Neural progenitor cell (in vitro differentiated cells): ENCODE measurements around the gene EZR. TPM values are rescaled to one million over a fixed set of nuclear protein-coding genes. Genes with fewer than 3 reads are reported as not detected.

Source experiments
- DNase-seq: peaks from one replicate; pipeline ENCODE4 v3.0.0-alpha.2; 2016; ENCODE audit warnings: low spot score
- H2AFZ ChIP-seq: fragments of 200-600 bp; sonication (generic); replicated peaks from 2 replicates; pipeline ENCODE4 v1.6.1; 2016; ENCODE audit warnings: antibody characterized with exemption
- H3F3A ChIP-seq: fragments of 200-600 bp; sonication (generic); 2 replicates; pipeline ENCODE4 v1.6.1; 2016; ENCODE audit warnings: antibody characterized with exemption, low read depth
- H3K27ac ChIP-seq: fragments of 200-600 bp; sonication (generic); 2 replicates; pipeline ENCODE4 v1.5.1; 2016; ENCODE audit warnings: mild to moderate bottlenecking
- H3K27me3 ChIP-seq: fragments of 200-600 bp; sonication (generic); 2 replicates; pipeline ENCODE4 v1.6.1; 2016; ENCODE audit warnings: mild to moderate bottlenecking, moderate library complexity
- H3K36me3 ChIP-seq: fragments of 200-600 bp; sonication (generic); 2 replicates; pipeline ENCODE4 v1.5.1; 2016
- H3K4me1 ChIP-seq: fragments of 200-600 bp; sonication (generic); 2 replicates; pipeline ENCODE4 v1.6.1; 2016; ENCODE audit warnings: mixed run types
- H3K4me2 ChIP-seq: fragments of 200-600 bp; sonication (generic); 2 replicates; pipeline ENCODE4 v1.6.1; 2016
- H3K4me3 ChIP-seq: fragments of 200-600 bp; sonication (generic); 2 replicates; pipeline ENCODE4 v1.5.1; 2016
- H3K79me2 ChIP-seq: fragments of 200-600 bp; sonication (generic); 2 replicates; pipeline ENCODE4 v1.6.1; 2016; ENCODE audit warnings: low read depth
- H3K9ac ChIP-seq: fragments of 200-600 bp; sonication (generic); 2 replicates; pipeline ENCODE4 v1.6.1; 2016
- H3K9me3 ChIP-seq: fragments of 200-600 bp; sonication (generic); 2 replicates; pipeline ENCODE4 v1.5.1; 2016; ENCODE audit warnings: low read depth
- H4K20me1 ChIP-seq: fragments of 200-600 bp; sonication (generic); 2 replicates; pipeline ENCODE4 v1.6.1; 2016; ENCODE audit warnings: low read depth
- H3K27ac Mint-ChIP-seq: 3 replicates; pipeline ENCODE4 v1.8.0; 2021; ENCODE audit warnings: mixed read lengths
- H3K27me3 Mint-ChIP-seq: 2 replicates; pipeline ENCODE4 v1.8.0; 2022; ENCODE audit warnings: low read depth, mild to moderate bottlenecking, inconsistent platforms, moderate library complexity, mixed read lengths; ENCODE audit not compliant: insufficient read depth
- H3K36me3 Mint-ChIP-seq: 3 replicates; pipeline ENCODE4 v1.8.0; 2021; ENCODE audit warnings: mixed read lengths
- H3K4me1 Mint-ChIP-seq: 3 replicates; pipeline ENCODE4 v1.8.0; 2021; ENCODE audit warnings: mixed read lengths
- H3K4me3 Mint-ChIP-seq: 3 replicates; pipeline ENCODE4 v1.8.0; 2021; ENCODE audit warnings: mild to moderate bottlenecking, moderate library complexity, mixed read lengths
- H3K9me3 Mint-ChIP-seq: 3 replicates; pipeline ENCODE4 v1.8.0; 2020; ENCODE audit warnings: mixed read lengths
- CTCF ChIP-seq: fragments of 200-600 bp; sonication (generic); IDR thresholded peaks from 2 replicates; pipeline ENCODE4 v1.5.1; 2017; ENCODE audit warnings: antibody characterized with exemption, mild to moderate bottlenecking
- EZH2 ChIP-seq: fragments of 200-600 bp; sonication (generic); IDR thresholded peaks from 2 replicates; pipeline ENCODE4 v1.6.1; 2017; ENCODE audit warnings: antibody characterized with exemption, mild to moderate bottlenecking, moderate library complexity
- EZH2phosphoT487 ChIP-seq: fragments of 200-600 bp; sonication (generic); IDR thresholded peaks from 2 replicates; pipeline ENCODE4 v1.6.1; 2017; ENCODE audit warnings: antibody characterized with exemption
- total RNA-seq: library from RNA; depleted of rRNA; stranded (reverse); fragments of >200 nt; gene quantifications from 2 replicates; pipeline ENCODE4 v1.2.3, GENCODE V29; 2015; ENCODE audit warnings: low replicate concordance

The EZR gene
- total RNA-seq, 1 donor from 2014 or later = 52.0 TPM

DNA sequence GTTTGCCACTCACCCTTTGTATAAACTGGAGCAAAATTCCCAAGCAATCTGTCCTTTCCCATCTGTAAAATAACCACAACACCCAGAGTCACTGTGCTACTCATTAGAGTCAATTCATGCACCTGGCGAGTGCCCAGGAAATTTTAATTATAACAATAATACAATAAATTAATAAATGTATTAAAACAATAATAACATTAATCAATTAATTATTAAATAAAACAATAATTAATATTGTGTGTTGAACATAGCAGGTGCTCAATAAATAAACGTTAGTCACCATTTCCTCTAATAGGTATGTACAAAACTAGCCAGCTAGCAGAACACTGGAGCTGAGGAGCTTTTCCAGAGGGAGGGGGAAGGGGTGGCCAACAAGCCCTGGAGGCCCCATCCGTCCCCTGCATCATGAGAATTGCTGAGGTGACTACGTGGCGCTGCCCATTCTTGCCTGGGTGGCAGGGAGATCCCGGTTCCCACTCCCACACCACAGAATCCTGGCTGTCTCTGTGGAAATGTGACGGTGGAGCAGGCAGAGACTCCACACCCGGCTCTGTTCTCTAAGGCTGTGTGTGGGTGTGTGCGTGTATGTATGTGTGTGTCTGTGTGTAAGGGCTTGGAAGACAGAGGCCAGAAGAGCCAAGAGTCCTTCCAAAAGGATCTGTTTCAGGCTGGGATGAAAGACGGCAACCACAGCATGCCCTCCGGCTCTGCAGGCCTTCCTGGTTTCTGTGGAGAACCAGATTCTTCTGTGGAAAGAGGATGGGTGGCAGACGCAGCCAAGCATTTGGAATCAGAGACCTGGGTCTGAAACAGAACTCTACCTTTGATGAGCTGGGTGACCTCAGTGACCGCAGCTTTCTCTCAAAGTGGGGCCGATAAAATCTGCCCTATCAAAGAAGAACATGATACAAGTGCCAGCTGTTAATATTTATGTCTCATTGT, 18.8 kb upstream of the EZR start:
- TF ChIP-seq EZH2phosphoT487 (no peak), CTCF (no peak), EZH2 (no peak)
- Histone ChIP-seq H2AFZ (no peak overlapping the region), H3K4me2 (no peak overlapping the region), H4K20me1 (no peaks in the 10 kb centered on the region), H3K9ac (no peak overlapping the region), H3K4me1 (peaks cover 4% of the 10 kb centered on the region), H3K27ac (no peak overlapping the region), H3K9me3 (no peaks in the 10 kb centered on the region), H3K27me3 (no peaks in the 10 kb centered on the region), H3K36me3 (no peaks in the 10 kb centered on the region), H3F3A (no peaks in the 10 kb centered on the region), H3K79me2 (no peaks in the 10 kb centered on the region), H3K4me3 (no peak overlapping the region)
- Mint-ChIP-seq H3K9me3 (peaks cover 6% of the 10 kb centered on the region), H3K27me3 (no peaks in the 10 kb centered on the region), H3K36me3 (no peaks in the 10 kb centered on the region), H3K27ac (no peak overlapping the region), H3K4me3 (no peak overlapping the region), H3K4me1 (peaks cover 17% of the 10 kb centered on the region)
- peak; percentile 34 for DNase-seq

DNA sequence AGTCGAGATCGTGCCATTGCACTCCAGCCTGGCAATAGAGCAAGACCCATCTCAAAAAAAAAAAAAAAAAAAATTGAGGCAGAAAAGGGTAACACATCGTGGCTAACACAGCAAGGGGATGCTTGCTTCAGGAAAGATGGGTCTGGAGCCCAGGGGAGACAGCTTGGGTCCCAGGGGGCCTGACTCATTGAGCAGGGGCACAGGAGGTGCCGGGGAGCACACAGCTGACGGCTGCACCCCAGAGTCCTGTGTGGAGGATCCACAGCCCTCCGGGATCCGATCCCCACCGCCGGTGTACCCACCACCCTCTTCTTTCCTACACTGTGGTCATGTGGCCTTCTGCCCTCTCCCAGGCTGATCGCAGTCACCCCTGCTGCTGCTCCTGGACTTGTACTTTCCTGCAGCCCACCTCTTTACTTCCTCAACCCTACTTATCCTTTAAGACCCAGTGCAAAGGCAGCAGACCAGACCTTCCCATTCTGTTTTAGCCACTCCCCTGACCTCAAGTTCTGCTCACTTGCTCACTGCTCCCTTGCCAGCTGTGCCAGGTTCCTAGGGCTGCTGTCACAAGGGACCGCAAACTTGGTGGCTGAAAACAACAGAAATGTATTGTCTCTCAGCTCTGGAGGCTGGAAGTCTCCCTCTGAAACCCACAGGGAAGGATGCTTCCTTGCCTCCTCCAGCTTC, 17.6 kb upstream of the EZR start:
- peaks cover 3% of the 10 kb centered on the region for H3K27me3 Mint-ChIP-seq
- peaks cover 4% of the 10 kb centered on the region for H3K4me1 ChIP-seq
- H3K27ac Mint-ChIP-seq = peak overlapping the region; percentile 64
- no peak for DNase-seq
- no peaks in the 10 kb centered on the region for H3K9me3 ChIP-seq
- H3K9ac ChIP-seq = no peak overlapping the region
- H3K9me3 Mint-ChIP-seq = peaks cover 4% of the 10 kb centered on the region
- H3K4me3 Mint-ChIP-seq = no peak overlapping the region
- no peaks in the 10 kb centered on the region for H3K79me2 ChIP-seq
- no peaks in the 10 kb centered on the region for H3K36me3 ChIP-seq
- TF ChIP-seq EZH2phosphoT487 (no peak), CTCF (no peak), EZH2 (no peak)
- H3K4me2 ChIP-seq = no peak overlapping the region
- H3F3A ChIP-seq = no peaks in the 10 kb centered on the region
- H3K27ac ChIP-seq = no peak overlapping the region
- no peak overlapping the region for H3K4me3 ChIP-seq
- no peak overlapping the region for H2AFZ ChIP-seq
- H3K27me3 ChIP-seq = no peaks in the 10 kb centered on the region
- H3K36me3 Mint-ChIP-seq = no peaks in the 10 kb centered on the region
- no peaks in the 10 kb centered on the region for H4K20me1 ChIP-seq
- peaks cover 21% of the 10 kb centered on the region for H3K4me1 Mint-ChIP-seq

GRCh38 chr6:158835616-158836221, 16.6 kb upstream of the EZR start:
- Mint-ChIP-seq H3K36me3 (no peaks in the 10 kb centered on the region), H3K4me3 (no peak overlapping the region), H3K27ac (peak overlapping the region; percentile 33), H3K27me3 (peaks cover 3% of the 10 kb centered on the region), H3K9me3 (peaks cover 4% of the 10 kb centered on the region), H3K4me1 (peaks cover 21% of the 10 kb centered on the region)
- H3K4me2 ChIP-seq = peak overlapping the region; percentile 48
- H2AFZ ChIP-seq = peak overlapping the region; percentile 31
- H3K36me3 ChIP-seq = no peaks in the 10 kb centered on the region
- no peaks in the 10 kb centered on the region for H3F3A ChIP-seq
- no peak overlapping the region for H3K27ac ChIP-seq
- no peaks in the 10 kb centered on the region for H3K9me3 ChIP-seq
- no peaks in the 10 kb centered on the region for H4K20me1 ChIP-seq
- no peaks in the 10 kb centered on the region for H3K27me3 ChIP-seq
- no peaks in the 10 kb centered on the region for H3K79me2 ChIP-seq
- peaks cover 4% of the 10 kb centered on the region for H3K4me1 ChIP-seq
- TF ChIP-seq EZH2phosphoT487 (no peak), EZH2 (no peak), CTCF (no peak)
- DNase-seq = peak; percentile 30
- no peak overlapping the region for H3K9ac ChIP-seq
- no peak overlapping the region for H3K4me3 ChIP-seq
